Measurements from ENCODE around the gene ADAMTS12. TPM values are rescaled to one million over a fixed set of nuclear protein-coding genes. Genes with fewer than 3 reads are reported as not detected.

Gene ADAMTS12, protein sequence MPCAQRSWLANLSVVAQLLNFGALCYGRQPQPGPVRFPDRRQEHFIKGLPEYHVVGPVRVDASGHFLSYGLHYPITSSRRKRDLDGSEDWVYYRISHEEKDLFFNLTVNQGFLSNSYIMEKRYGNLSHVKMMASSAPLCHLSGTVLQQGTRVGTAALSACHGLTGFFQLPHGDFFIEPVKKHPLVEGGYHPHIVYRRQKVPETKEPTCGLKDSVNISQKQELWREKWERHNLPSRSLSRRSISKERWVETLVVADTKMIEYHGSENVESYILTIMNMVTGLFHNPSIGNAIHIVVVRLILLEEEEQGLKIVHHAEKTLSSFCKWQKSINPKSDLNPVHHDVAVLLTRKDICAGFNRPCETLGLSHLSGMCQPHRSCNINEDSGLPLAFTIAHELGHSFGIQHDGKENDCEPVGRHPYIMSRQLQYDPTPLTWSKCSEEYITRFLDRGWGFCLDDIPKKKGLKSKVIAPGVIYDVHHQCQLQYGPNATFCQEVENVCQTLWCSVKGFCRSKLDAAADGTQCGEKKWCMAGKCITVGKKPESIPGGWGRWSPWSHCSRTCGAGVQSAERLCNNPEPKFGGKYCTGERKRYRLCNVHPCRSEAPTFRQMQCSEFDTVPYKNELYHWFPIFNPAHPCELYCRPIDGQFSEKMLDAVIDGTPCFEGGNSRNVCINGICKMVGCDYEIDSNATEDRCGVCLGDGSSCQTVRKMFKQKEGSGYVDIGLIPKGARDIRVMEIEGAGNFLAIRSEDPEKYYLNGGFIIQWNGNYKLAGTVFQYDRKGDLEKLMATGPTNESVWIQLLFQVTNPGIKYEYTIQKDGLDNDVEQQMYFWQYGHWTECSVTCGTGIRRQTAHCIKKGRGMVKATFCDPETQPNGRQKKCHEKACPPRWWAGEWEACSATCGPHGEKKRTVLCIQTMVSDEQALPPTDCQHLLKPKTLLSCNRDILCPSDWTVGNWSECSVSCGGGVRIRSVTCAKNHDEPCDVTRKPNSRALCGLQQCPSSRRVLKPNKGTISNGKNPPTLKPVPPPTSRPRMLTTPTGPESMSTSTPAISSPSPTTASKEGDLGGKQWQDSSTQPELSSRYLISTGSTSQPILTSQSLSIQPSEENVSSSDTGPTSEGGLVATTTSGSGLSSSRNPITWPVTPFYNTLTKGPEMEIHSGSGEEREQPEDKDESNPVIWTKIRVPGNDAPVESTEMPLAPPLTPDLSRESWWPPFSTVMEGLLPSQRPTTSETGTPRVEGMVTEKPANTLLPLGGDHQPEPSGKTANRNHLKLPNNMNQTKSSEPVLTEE (N-terminal part only)
- 6.4 and 10.7 TPM in 2 replicates for total RNA-seq
- 35.9 and 44.8 TPM in 2 replicates for polyA plus RNA-seq
- polyA plus RNA-seq (2012): 22.0 and 30.9 TPM in 2 replicates
- polyA minus RNA-seq (ENCODE audit: low replicate concordance): 68.3 and 81.3 TPM in 2 replicates

DNA sequence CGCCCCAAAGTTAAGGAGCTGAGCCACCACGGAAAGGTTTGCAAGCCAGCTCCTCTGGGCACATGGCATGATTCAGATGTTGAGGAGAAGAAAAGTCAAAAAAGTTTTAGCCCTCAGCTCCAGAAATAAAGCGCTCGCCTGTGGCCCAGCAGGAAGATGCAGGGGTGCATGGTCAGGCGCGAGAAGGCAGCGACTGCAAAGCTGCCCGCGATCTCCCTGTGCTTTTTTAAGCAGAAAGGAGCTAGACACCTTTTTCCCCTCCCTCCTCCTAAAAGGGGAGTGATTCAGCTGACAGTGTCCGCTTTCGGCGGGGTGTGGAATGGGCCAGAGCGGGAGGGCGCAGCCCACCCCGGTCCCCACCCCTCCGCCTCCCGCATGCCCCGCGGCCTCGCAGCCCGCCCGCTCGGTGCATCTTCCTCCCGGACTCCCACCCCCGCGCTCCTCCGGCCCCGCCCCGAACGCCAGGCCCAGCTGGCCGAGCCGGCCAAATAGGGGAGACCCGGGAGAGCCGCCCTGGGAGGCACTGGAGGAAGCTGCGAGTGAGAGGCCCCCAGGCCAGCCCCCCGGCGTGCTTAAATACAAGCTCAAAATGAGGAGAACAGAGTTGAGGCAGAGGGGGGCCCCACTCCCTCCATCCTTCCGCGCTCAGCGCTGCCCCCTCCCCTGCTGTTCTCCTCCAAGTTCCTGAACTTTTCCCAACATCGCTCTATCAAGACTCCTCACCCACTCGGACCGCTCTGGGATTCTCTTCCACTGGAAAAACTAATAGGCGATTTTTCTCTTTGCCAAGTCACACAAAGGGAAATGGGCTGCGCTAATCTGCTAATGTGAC is at the start of gene ADAMTS12:
Gene ADAMTS12 (minus strand): TSS at position 203 of the 832 bp plus-strand sequence. CDS start 134 bp downstream, at position 69.
- peak within 1 kb of the TSS; percentile 59 to 85 (median 72) for H3K4me3 ChIP-seq (replicated peaks in 1 of 4; ENCODE audit: control extremely low read depth in 1 of 4, insufficient read depth in 1 of 4, low read depth in 3 of 4, low read length in 4 of 4)
- H3K9ac ChIP-seq (ENCODE audit: insufficient read depth, low read length): peak within 1 kb of the TSS; percentile 47
- DNase-seq (ENCODE audit: low read depth in 2 of 2): peak; percentile 63 to 80
- H3K79me2 ChIP-seq (ENCODE audit: control insufficient read depth, insufficient read depth, low read length): peaks cover 25% of the 10 kb centered on the region
- H3K4me1 ChIP-seq (ENCODE audit: control insufficient read depth, extremely low read depth, insufficient read depth, low read length): peaks cover 11% of the 10 kb centered on the region
- H3K27me3 ChIP-seq (ENCODE audit: control insufficient read depth, insufficient read depth, low read length): no peaks in the 10 kb centered on the region
- H3K4me2 ChIP-seq (ENCODE audit: extremely low read depth, insufficient read depth, low read length): peak within 1 kb of the TSS; percentile 87
- H3K27ac ChIP-seq (ENCODE audit: insufficient read depth, low read length): peak within 1 kb of the TSS; percentile 74
- TF ChIP-seq, protein P1, sequence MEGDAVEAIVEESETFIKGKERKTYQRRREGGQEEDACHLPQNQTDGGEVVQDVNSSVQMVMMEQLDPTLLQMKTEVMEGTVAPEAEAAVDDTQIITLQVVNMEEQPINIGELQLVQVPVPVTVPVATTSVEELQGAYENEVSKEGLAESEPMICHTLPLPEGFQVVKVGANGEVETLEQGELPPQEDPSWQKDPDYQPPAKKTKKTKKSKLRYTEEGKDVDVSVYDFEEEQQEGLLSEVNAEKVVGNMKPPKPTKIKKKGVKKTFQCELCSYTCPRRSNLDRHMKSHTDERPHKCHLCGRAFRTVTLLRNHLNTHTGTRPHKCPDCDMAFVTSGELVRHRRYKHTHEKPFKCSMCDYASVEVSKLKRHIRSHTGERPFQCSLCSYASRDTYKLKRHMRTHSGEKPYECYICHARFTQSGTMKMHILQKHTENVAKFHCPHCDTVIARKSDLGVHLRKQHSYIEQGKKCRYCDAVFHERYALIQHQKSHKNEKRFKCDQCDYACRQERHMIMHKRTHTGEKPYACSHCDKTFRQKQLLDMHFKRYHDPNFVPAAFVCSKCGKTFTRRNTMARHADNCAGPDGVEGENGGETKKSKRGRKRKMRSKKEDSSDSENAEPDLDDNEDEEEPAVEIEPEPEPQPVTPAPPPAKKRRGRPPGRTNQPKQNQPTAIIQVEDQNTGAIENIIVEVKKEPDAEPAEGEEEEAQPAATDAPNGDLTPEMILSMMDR (conservative IDR thresholded peaks at IDR 0.05 in 1 of 2, IDR thresholded peaks at IDR 0.05 in 1 of 2; ENCODE audit: low read depth in 1 of 2, low read length in 2 of 2): no peak
- TF ChIP-seq EZH2 (IDR thresholded peaks at IDR 0.05; ENCODE audit: low read length, missing control alignments): no peak
- peak within 1 kb of the TSS; percentile 27 for H2AFZ ChIP-seq (ENCODE audit: low read length)
- no peaks in the 10 kb centered on the region for H3K36me3 ChIP-seq (ENCODE audit: control insufficient read depth, insufficient read depth, low read length)
- H3K9me3 ChIP-seq (ENCODE audit: control insufficient read depth, insufficient read depth, low read depth, low read length): no peaks in the 10 kb centered on the region
- H4K20me1 ChIP-seq (ENCODE audit: control insufficient read depth, extremely low read depth, insufficient read depth, low read length): no peaks in the 10 kb centered on the region

DNA sequence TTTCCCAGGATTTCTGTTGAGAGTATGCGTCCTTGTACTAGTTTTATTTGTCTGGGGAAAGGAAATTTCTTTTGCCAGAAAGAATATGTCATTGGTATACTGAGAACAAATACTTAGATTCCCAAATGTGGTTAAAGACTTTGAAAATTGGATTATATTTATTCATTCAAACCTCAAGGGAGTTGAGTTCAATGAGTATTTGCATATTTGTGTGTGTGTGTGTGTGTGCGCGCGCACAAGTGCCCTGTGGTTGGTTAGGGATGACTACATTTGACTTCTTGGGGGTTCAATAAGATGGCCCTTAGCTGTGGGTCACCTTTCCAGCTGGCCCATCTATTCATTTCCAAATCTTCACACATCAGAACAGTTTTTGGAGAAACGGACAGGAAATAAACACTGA is 49.3 kb upstream of the ADAMTS12 start:
- DNase-seq (ENCODE audit: low read depth in 2 of 2): no peak
- Histone ChIP-seq H3K4me2 (ENCODE audit: extremely low read depth, insufficient read depth, low read length) (no peak overlapping the region), H3K36me3 (ENCODE audit: control insufficient read depth, insufficient read depth, low read length) (no peaks in the 10 kb centered on the region), H3K27ac (ENCODE audit: insufficient read depth, low read length) (no peak overlapping the region), H3K4me1 (ENCODE audit: control insufficient read depth, extremely low read depth, insufficient read depth, low read length) (no peaks in the 10 kb centered on the region), H3K27me3 (ENCODE audit: control insufficient read depth, insufficient read depth, low read length) (peaks cover 43% of the 10 kb centered on the region), H3K79me2 (ENCODE audit: control insufficient read depth, insufficient read depth, low read length) (no peaks in the 10 kb centered on the region), H4K20me1 (ENCODE audit: control insufficient read depth, extremely low read depth, insufficient read depth, low read length) (no peaks in the 10 kb centered on the region), H3K9me3 (ENCODE audit: control insufficient read depth, insufficient read depth, low read depth, low read length) (no peaks in the 10 kb centered on the region), H3K4me3 (replicated peaks in 1 of 4; ENCODE audit: control extremely low read depth in 1 of 4, insufficient read depth in 1 of 4, low read depth in 3 of 4, low read length in 4 of 4) (no peak overlapping the region), H3K9ac (ENCODE audit: insufficient read depth, low read length) (no peak overlapping the region), H2AFZ (ENCODE audit: low read length) (no peak overlapping the region)
- TF ChIP-seq, protein P1 (conservative IDR thresholded peaks at IDR 0.05 in 1 of 2, IDR thresholded peaks at IDR 0.05 in 1 of 2; ENCODE audit: low read depth in 1 of 2, low read length in 2 of 2): no peak
- TF ChIP-seq EZH2 (IDR thresholded peaks at IDR 0.05; ENCODE audit: low read length, missing control alignments): no peak
